Hematopoietic multipotent progenitor cell treated with erythropoietin and hydrocortisone succinate and interleukin-3 and kit ligand, for 15 days (in vitro differentiated cells): ENCODE data around the gene SETMAR.
"Not testable (repeated sequence)": the region's sequence is repeated elsewhere in the genome, so short reads cannot be mapped to it uniquely, and the experiment has no call there.

ENCODE experiments used
- DNase-seq: peaks from one replicate; pipeline ENCODE4 v3.0.0-alpha.2; 2015; ENCODE audit warnings: low spot score

Gene SETMAR

DNA sequence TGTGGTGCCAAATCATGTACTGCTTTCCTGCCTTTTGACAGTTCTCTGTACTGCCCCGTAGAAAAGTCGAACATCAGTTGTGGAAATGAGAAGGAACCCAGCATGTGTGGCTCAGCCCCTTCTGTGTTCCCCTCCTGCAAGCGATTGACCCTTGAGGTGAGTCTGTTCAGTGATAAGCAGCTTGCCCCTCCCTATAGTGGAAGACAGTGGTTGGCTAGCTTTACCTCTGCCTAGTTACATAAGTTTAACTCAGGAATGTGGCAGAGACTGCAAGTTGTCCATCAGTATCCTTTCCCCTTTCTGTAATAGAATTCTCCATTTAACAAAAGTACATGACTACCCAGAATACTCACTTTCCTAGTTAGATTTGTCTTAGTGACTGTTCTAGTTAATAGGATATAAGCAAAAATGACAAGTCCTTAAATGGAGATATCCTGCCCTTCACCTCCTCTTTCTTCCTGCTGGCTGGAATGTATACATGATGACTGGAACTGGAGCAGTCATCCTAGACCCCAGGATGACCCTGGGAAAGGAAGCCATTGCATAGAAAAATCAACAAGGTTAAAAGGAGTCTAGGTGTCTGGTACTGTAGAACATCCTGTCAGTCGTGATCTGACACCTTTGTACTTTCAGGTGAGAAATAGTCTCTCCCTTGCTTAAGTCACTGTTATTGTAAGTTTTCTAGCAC lies 10.6 kb downstream of the SETMAR start:
- DNase-seq = no peak

DNA sequence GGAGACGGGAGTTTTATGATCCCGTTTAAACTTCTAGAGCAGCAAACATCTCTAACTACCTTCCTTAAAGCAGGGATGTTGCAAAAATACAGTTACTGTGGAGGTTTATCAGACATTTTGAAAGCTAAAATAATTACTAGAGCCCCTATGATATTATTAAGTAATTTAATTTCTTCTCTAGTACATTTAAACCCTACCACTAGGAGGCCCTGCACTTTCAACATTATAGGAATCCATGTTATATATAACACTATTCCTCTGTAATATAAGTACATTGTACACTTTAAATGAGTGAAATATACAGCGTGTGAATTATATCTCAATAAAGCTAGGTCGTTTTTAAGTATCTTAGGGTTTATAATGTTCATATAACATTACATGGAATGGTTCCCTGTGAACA lies 11.5 kb downstream of the SETMAR start:
- DNase-seq = peak; percentile 18

DNA sequence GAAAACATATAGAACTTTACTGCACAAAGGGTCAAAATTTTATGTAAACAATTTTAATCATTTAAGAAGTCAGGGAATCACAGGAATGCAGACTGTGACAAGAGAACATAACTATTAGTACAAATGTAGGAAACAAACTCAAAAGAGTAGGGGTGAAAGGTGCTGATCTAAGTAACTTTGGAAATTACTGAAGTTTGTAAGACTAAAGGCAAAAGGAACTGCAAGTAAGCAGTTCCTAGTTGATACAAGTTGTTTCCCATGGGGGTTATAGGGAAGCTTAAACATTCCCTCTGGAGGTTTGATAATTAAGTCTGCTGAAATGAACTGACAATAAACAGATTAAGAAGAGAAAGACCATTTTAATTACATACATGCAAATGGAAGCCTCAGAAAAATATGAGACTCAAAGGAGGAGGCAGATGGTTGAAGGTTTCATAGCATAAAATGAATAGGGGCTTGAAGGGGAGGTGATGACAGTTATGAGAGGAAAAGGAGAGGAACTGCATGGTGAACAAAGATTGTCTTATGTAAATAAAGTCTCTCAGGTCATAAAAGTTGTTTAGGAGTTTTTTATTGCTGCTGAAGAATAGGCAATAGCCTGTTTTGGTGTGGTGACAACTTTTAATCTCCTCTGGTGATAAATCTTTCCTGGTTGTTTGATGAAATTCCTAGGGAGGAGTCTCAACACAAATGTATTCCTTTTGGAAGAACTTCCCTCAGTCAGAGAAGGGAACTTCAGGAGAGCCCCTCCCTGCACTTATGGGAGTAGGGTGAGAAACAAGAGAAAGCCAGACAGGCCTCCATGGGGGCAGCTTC lies 17.1 kb downstream of the SETMAR start:
- DNase-seq = no peak

- DNase-seq = no peak
Measured at GRCh38 chr3:4321732-4322131, 18.6 kb downstream of the SETMAR start.

- peak; percentile 73 for DNase-seq
Measured at GRCh38 chr3:4322635-4323034, 19.5 kb downstream of the SETMAR start.

- peak; percentile 14 for DNase-seq
Measured at GRCh38 chr3:4323246-4324027, 20.3 kb downstream of the SETMAR start.

GRCh38 chr3:4326868-4327267 lies 23.7 kb downstream of the SETMAR start:
- DNase-seq = no peak

GRCh38 chr3:4329806-4330205 lies 26.6 kb downstream of the SETMAR start:
- DNase-seq = not testable (repeated sequence)

- DNase-seq = no peak
Measured at GRCh38 chr3:4332111-4332510, 28.9 kb downstream of the SETMAR start.

GRCh38 chr3:4332574-4332973 lies 29.4 kb downstream of the SETMAR start:
- DNase-seq = no peak

DNA sequence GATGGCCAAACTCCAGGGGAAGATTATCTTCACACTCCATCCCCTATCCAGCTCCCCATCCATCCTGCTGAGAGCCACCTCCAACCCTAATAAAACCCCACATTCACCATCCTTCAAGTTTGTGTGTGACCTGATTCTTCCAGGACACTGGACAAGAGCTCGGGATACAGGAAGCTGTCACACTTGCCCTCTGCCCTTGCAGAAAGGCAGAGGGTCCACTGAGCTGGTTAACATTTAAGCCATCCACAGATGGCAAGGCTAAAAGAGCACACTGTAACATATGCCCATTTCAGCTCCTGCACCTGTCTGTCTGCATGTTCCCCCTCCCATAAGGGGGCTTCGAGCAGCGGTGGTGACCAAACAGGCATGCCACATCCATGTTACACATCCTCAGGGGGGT lies 29.8 kb downstream of the SETMAR start:
- DNase-seq = no peak

DNA sequence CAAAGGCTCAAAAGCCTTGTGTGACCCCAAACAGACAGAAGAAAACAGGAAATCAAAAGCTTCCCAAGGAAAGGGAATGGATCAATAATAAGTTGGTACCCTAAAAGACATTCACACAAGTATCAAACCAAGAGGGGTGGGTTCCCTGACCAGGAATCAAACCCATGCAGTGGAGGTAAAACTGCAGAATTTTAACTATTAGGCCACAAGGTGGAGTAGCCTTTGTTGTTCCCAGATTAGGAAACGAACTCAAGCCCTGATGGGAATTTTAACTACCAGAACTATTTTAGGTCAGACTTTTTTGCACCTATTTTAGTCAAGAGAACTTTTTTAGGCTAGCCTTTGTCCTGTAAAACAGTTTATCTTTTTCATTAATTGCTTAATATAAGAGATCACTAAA lies 31.4 kb downstream of the SETMAR start:
- DNase-seq = no peak

GRCh38 chr3:4335840-4336562 lies 32.8 kb downstream of the SETMAR start:
- DNase-seq = no peak

DNA sequence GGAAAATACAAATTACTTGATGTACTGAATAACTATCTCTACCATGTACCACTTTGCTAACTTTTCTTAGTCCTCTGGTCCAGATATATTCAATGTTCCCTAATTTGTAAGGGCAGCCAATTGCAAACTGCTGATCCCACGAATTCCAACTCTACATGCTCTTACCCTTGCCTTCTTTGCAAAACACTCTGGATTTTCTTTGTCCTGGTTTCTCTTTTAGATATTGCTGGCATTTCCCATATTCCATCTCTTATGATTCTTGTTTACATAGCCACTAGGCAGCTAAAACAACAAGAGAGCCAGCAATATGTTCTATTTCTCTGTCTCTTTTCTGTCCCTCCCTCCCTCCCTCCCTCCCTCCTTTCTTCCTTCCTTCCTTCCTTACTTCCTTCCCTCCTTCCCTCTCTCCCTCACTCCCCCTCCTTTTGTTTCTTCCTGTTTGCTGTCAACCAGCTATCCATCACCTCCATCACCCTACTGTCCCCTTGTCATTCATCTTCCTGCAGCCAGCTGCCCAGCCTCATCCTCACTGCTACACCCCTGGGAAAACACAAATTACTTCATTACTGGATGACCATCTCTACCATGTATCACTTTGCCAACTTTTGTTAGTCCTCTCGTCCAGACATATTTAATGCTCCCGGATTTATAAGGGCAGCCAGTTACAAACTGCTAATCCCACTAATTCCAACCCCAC lies 33.8 kb downstream of the SETMAR start:
- DNase-seq = no peak

DNA sequence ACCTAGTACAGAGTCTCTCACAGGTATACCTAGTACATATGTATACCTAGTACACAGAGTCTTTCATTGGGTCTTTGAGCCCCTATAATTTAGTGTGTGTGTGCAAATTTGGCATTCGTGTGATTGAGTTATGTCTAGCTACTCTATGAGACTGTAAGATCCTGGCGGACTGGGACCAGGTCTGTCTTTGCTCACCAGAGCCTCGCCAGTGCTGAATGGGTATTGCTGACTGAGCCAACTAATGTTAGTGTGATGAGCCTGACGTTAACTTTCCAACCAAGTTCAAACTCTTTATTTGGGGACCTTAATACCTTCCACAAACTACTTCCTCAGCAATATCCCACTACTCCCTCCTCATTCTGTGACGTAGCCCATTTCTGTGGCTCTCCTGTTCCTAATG lies 35.6 kb downstream of the SETMAR start:
- DNase-seq = no peak

DNA sequence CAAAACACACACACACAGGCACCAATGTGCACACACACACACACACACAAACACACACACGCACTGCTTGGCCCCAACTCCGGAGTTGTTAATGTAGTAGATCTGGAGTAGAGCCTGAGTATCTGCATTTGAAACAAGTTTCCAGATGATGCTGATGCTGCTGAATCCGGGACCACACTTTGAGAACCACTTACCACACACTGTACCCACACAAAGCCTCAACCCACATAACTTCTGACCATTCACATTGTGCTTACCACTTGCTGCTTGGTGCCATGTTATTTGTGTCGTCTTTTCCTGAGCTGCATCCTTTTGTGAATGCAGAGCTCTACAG lies 36.9 kb downstream of the SETMAR start:
- no peak for DNase-seq

DNA sequence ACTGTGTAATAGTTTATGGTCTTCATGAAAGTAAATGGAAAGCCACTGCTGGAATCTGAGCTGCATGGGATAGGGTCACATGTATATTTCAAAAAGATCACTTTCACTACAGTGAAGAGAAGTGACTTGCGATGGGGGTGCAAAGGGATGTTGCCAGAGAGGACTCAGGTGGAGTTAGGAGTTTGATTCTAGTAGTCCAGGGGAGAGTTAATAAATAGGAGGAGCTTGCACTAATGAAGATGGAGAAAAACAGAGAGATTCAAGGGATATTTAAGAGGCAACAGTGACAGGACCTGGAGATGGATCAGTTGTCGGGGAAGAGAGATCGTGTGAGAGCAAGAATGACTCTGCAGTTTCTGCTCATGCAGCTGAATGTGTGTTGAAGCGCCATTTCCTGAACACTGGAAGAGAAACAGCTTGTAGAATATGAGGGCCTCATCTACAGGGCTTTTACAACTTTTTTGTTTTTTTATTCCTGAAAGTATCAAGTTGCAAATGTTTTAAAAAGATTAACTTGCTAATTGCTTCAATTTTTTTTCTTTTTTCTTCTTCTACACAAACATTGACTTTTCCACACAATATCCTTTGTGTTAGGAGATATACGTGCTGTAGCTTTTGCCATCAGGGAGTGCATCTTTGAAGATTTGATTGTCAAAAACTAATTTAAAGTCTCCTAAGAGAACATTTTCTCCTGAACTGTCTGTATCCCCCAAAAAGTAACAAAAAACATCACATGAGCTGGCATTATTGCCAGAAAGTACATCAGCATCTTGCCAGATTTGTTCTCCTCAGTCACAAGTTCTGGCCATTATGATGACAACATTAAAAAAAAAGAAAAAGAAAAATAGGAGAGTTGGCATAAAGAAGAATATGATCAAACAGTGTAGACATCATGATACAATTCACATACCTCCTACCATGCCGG lies 37.5 kb downstream of the SETMAR start:
- peak; percentile 24 for DNase-seq

- DNase-seq = no peak
Measured at GRCh38 chr3:4341336-4341675, 38.1 kb downstream of the SETMAR start.

GRCh38 chr3:4343258-4343657 lies 40.1 kb downstream of the SETMAR start:
- DNase-seq = no peak

- DNase-seq = peak; percentile 83
Measured at GRCh38 chr3:4350789-4351163, 47.6 kb downstream of the SETMAR start.
